GM06990 (cell line): ENCODE results near the gene CNBP.
"Not testable (repeated sequence)": the region's sequence is repeated elsewhere in the genome, so short reads cannot be mapped to it uniquely, and the experiment has no call there.

Experiments
- DNase-seq: peaks from one replicate; pipeline ENCODE4 v3.0.0-alpha.2; 2011; ENCODE audit not compliant: insufficient read length; ENCODE audit errors: extremely low read depth
- H3K27me3 ChIP-seq: replicated peaks from 2 replicates; pipeline ENCODE4 v1.6.0; 2011; ENCODE audit warnings: low read length; ENCODE audit not compliant: control insufficient read depth, insufficient read depth
- H3K36me3 ChIP-seq: 2 replicates; pipeline ENCODE4 v1.5.1; 2011; ENCODE audit warnings: low read length; ENCODE audit not compliant: control insufficient read depth, insufficient read depth
- H3K4me3 ChIP-seq: replicated peaks from 2 replicates; pipeline ENCODE4 v1.5.1; 2011; ENCODE audit warnings: low read depth, mild to moderate bottlenecking, control low read depth, low read length
- TF ChIP-seq, protein P1 (sequence below): IDR thresholded peaks from 2 replicates; pipeline ENCODE4 v1.5.1; 2011; ENCODE audit warnings: low read length, control low read depth, mild to moderate bottlenecking, inconsistent platforms; ENCODE audit not compliant: insufficient read depth, poor library complexity, severe bottlenecking

The CNBP gene

DNA sequence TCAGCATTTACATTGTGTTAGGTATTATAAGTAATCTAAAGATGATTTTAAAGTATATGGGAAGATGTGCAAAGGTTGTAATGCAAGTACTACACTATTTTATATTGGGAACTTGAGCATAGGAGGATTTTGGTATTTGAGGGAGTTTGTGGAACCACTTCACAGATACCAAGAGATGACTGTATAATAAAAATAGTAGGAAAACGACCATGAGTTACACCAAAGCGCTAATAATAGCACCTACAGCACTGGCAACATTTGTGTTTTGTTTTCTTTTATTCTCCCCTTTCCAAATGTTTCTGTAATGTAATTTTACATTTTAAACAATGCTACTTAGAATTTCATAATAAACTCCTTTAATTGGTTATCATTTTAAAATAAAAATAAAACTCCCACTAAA is 10.5 kb downstream of the CNBP start:
- H3K4me3 ChIP-seq, result no peak overlapping the region
- DNase-seq, result no peak
- TF ChIP-seq, protein P1, sequence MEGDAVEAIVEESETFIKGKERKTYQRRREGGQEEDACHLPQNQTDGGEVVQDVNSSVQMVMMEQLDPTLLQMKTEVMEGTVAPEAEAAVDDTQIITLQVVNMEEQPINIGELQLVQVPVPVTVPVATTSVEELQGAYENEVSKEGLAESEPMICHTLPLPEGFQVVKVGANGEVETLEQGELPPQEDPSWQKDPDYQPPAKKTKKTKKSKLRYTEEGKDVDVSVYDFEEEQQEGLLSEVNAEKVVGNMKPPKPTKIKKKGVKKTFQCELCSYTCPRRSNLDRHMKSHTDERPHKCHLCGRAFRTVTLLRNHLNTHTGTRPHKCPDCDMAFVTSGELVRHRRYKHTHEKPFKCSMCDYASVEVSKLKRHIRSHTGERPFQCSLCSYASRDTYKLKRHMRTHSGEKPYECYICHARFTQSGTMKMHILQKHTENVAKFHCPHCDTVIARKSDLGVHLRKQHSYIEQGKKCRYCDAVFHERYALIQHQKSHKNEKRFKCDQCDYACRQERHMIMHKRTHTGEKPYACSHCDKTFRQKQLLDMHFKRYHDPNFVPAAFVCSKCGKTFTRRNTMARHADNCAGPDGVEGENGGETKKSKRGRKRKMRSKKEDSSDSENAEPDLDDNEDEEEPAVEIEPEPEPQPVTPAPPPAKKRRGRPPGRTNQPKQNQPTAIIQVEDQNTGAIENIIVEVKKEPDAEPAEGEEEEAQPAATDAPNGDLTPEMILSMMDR, result no peak
- peaks cover 15% of the 10 kb centered on the region for H3K36me3 ChIP-seq
- H3K27me3 ChIP-seq, result no peaks in the 10 kb centered on the region

DNA sequence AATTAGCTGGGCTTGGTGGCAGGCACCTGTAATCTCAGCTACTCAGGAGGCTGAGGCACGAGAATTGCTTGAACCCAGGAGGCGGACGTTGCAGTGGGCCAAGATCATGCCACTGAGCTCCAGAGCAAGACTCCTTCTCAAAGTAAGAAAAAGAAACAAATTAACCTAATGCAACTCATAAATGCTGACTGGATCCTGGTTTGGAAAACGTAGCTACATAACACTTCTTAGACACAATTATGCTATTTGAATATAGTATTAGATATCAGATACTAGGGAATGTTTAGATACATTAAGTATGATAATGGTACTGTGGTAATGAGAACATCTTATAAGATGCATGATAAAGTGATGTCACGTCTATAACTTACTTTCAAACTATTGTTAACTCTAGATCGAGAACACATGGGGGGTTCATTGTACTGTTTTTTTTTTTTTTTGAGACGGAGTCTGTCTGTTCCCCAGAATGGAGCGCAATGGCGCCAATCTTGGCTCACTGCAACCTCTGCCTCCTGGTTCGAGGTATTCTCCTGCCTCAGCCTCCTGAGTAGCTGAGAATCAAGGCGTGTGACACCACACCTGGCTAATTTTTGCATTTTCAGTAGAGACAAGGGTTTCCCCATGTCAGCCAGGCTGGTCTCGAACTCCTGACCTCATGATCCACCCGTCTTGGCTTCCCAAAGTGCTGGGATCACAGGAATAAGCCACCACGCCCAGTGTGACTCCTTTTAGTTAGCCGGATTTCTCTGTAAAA is 16.9 kb downstream of the CNBP start:
- peaks cover 21% of the 10 kb centered on the region for H3K36me3 ChIP-seq
- TF ChIP-seq, protein P1, result no peak
- no peaks in the 10 kb centered on the region for H3K27me3 ChIP-seq
- no peak for DNase-seq
- H3K4me3 ChIP-seq, result no peak overlapping the region

DNA sequence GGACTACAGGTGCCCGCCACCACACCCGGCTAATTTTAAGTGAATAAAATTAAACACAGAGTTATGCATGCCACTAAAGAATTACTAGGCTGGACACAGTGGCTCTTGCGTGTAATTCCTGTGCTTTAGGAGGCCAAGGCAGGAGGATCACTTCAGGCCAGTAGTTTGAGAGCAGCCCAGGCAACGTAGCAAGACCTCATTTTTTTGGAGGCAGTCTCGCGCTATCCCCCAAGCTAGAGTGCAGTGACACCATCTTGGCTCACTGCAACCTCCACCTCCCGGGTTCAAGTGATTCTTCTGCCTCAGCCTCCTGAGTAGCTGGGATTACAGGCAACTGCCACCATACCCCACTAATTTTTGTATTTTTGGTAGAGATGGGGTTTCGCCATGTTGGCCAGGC is 18.1 kb downstream of the CNBP start:
- peaks cover 16% of the 10 kb centered on the region for H3K36me3 ChIP-seq
- not testable (repeated sequence) for H3K4me3 ChIP-seq, DNase-seq, H3K27me3 ChIP-seq

DNA sequence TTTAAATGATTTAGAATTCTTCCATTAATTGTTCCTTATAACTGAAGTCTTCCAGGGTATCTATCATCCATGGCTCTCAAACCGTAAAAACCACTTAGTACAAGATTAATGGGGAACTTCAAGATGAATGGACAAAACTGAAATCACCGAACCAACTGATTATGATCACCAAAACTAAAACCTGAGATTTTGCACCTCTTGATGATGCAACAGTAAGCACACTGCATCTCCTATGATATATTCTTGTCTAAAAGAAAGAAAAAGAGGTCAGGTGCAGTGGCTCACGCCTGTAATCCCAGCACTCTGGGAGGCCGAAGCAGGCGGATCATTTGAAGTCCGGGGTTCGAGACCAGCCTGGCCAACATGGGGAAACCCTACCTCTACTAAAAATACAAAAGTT is 19.2 kb downstream of the CNBP start:
- Histone ChIP-seq H3K27me3 (no peaks in the 10 kb centered on the region), H3K4me3 (no peak overlapping the region), H3K36me3 (peaks cover 8% of the 10 kb centered on the region)
- TF ChIP-seq, protein P1, result no peak
- DNase-seq, result no peak

DNA sequence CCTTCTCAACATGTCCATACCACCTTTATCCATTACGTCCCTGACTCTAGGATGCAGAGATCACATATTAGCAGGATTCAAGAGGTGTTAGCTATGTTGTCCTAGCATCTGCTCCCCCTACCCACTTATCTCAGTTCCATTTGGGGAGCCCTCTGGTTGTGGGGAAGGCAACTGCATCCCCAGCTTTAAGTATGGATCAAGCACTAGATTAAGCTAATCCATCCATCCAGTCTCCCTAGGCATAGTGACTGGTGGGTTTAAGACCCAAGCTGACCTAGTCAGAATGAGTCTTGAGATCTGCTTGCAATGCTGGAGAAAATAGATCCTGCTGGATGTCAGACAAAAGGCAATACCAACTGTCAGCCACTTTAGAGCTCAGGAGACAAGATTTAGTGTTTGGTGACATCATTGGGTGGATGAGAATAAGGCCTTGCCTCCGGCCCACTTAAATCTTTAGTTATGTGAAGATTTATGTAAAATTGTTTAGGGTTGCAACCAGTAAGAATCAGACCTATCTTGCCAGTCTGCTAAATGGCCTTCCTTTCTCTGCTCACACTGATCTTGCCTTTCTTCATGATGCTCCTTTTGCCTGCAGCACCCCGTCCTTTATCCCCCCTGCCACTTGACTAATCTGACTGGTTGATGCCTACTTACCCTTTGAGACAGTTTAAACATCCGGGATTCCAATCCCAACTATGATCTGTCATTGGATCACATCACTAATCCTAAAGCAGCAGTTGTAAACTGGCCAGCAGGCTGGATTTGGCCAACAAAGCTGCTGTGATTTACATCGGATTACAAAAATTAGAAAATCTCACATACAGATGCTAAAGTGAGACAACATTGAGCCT is 20.7 kb downstream of the CNBP start:
- H3K4me3 ChIP-seq, result no peak overlapping the region
- TF ChIP-seq, protein P1, result peak; percentile 35
- H3K36me3 ChIP-seq, result peaks cover 8% of the 10 kb centered on the region
- DNase-seq, result no peak
- H3K27me3 ChIP-seq, result no peaks in the 10 kb centered on the region

DNA sequence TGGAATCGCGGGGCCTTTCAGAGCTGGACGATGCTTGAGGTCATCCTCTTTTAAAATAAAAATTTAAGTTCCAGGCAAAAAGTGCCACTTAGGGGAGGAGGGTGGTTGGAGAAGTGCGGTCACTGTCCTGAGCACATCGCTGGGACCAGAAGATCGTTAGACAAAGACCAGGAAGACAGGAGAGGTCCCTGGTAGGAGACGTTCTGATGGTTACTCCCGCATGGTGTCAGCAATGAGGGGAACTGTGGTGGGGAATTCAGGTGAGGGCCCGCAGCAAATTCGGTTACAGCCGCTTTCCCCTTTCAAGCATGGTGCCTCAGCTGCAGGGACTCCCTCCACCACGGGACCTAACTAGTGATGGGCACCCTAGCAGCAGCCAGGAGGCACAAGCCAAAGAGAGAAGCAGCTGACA is 21.8 kb downstream of the CNBP start:
- no peak for DNase-seq
- TF ChIP-seq, protein P1, result no peak
- H3K27me3 ChIP-seq, result no peaks in the 10 kb centered on the region
- H3K4me3 ChIP-seq, result peak overlapping the region; percentile 82
- H3K36me3 ChIP-seq, result peaks cover 4% of the 10 kb centered on the region
